GM23338 (cell line): Measurements from ENCODE around the gene CNTNAP2. TPM values are rescaled to one million over a fixed set of nuclear protein-coding genes. Genes with fewer than 3 reads are reported as not detected.

Experiments
- ATAC-seq: fragments of 200-7000 bp; cut with Tn5 transposase; 3 replicates; pipeline ENCODE4 v1.9.1; 2020
- DNase-seq: peaks from one replicate; pipeline ENCODE4 v3.0.0-alpha.2; 2015; ENCODE audit warnings: low spot score
- H2AFZ ChIP-seq: fragments of 200-600 bp; sonication (generic); 2 replicates; pipeline ENCODE4 v1.8.0; 2016; ENCODE audit warnings: antibody characterized with exemption, mild to moderate bottlenecking, moderate library complexity
- H3F3A ChIP-seq: fragments of 200-600 bp; sonication (generic); replicated peaks from 2 replicates; pipeline ENCODE4 v1.8.0; 2017; ENCODE audit warnings: antibody characterized with exemption, mixed run types, low read depth
- H3K27ac ChIP-seq: fragments of 200-600 bp; sonication (generic); 2 replicates; pipeline ENCODE4 v1.6.1; 2016; ENCODE audit warnings: low read depth
- H3K27me3 ChIP-seq: fragments of 200-600 bp; sonication (generic); 2 replicates; pipeline ENCODE4 v1.8.0; 2016; ENCODE audit warnings: mild to moderate bottlenecking, mixed run types, moderate library complexity; ENCODE audit not compliant: insufficient read depth
- H3K36me3 ChIP-seq: fragments of 200-600 bp; sonication (generic); 2 replicates; pipeline ENCODE4 v1.8.0; 2016; ENCODE audit warnings: mild to moderate bottlenecking; ENCODE audit not compliant: insufficient read depth
- H3K4me1 ChIP-seq: fragments of 200-600 bp; sonication (generic); 2 replicates; pipeline ENCODE4 v1.8.0; 2016; ENCODE audit warnings: mild to moderate bottlenecking, moderate library complexity; ENCODE audit not compliant: insufficient read depth
- H3K4me2 ChIP-seq: fragments of 200-600 bp; sonication (generic); 2 replicates; pipeline ENCODE4 v1.7.1; 2017; ENCODE audit warnings: mixed run types
- H3K4me3 ChIP-seq: fragments of 200-600 bp; sonication (generic); 2 replicates; pipeline ENCODE4 v1.6.1; 2016; ENCODE audit warnings: mixed run types
- H3K79me2 ChIP-seq: fragments of 200-600 bp; sonication (generic); replicated peaks from 2 replicates; pipeline ENCODE4 v1.8.0; 2017; ENCODE audit warnings: mild to moderate bottlenecking; ENCODE audit not compliant: insufficient read depth
- H3K9me2 ChIP-seq: fragments of 200-600 bp; sonication (generic); 2 replicates; pipeline ENCODE4 v1.8.0; 2017; ENCODE audit not compliant: insufficient read depth
- H4K20me1 ChIP-seq: fragments of 200-600 bp; sonication (generic); replicated peaks from 2 replicates; pipeline ENCODE4 v1.8.0; 2017; ENCODE audit warnings: mild to moderate bottlenecking; ENCODE audit not compliant: insufficient read depth
- H3K27ac Mint-ChIP-seq: 2 replicates; pipeline ENCODE4 v1.8.0; 2020; ENCODE audit warnings: inconsistent platforms, mild to moderate bottlenecking, moderate library complexity, mixed read lengths
- H3K27me3 Mint-ChIP-seq: 3 replicates; pipeline ENCODE4 v1.8.0; 2022; ENCODE audit warnings: low read depth, mild to moderate bottlenecking, moderate library complexity, mixed read lengths, inconsistent platforms; ENCODE audit not compliant: insufficient read depth, poor library complexity
- H3K36me3 Mint-ChIP-seq: 3 replicates; pipeline ENCODE4 v1.8.0; 2021; ENCODE audit warnings: low read depth, mild to moderate bottlenecking, inconsistent platforms, moderate library complexity, mixed read lengths
- H3K4me1 Mint-ChIP-seq: 3 replicates; pipeline ENCODE4 v1.8.0; 2020; ENCODE audit warnings: mild to moderate bottlenecking, inconsistent platforms, mixed read lengths
- H3K4me3 Mint-ChIP-seq: 3 replicates; pipeline ENCODE4 v1.8.0; 2021; ENCODE audit warnings: moderate library complexity, mild to moderate bottlenecking, inconsistent platforms, mixed read lengths
- H3K9me3 Mint-ChIP-seq: 3 replicates; pipeline ENCODE4 v1.8.0; 2020; ENCODE audit warnings: moderate library complexity, mild to moderate bottlenecking, inconsistent platforms, mixed read lengths
- EZH2 ChIP-seq: fragments of 200-600 bp; sonication (generic); IDR thresholded peaks from one replicate; pipeline ENCODE4 v1.8.0; 2017; ENCODE audit warnings: antibody characterized with exemption, mild to moderate bottlenecking, low read depth; ENCODE audit not compliant: unreplicated experiment
- NANOG ChIP-seq: IDR thresholded peaks from 2 replicates; pipeline ENCODE4 v1.6.1; 2016; ENCODE audit warnings: antibody characterized with exemption, borderline replicate concordance
- POLR2AphosphoS5 ChIP-seq: IDR thresholded peaks from 2 replicates; pipeline ENCODE4 v1.6.1; 2016; ENCODE audit warnings: antibody characterized with exemption, low read depth
- REST ChIP-seq: IDR thresholded peaks from one replicate; pipeline ENCODE4 v1.6.1; 2018; ENCODE audit warnings: antibody characterized with exemption; ENCODE audit not compliant: unreplicated experiment
- STAT1 ChIP-seq: IDR thresholded peaks from one replicate; pipeline ENCODE4 v1.6.1; 2016; ENCODE audit warnings: antibody characterized with exemption; ENCODE audit not compliant: unreplicated experiment
- ZNF114 ChIP-seq: fragments of 250-450 bp; sonication (Bioruptor Pico); IDR thresholded peaks from 2 replicates; pipeline ENCODE4 v1.5.0; 2020; ENCODE audit warnings: mild to moderate bottlenecking, moderate library complexity
- ZNF331 ChIP-seq: fragments of 250-450 bp; sonication (Bioruptor Pico); IDR thresholded peaks from 2 replicates; pipeline ENCODE4 v1.5.0; 2020; ENCODE audit warnings: low read depth, mild to moderate bottlenecking, moderate library complexity
- polyA plus RNA-seq: library from polyadenylated mRNA; unstranded; fragments of >200 nt; fragmentation: Nextera tagmentation; extraction: Ambion mirVana; gene quantifications from 2 replicates; pipeline ENCODE4 v1.2.1, GENCODE V29; 2016
- total RNA-seq: library from RNA; depleted of rRNA; stranded (reverse); fragments of >200 nt; shearing (Covaris generic); gene quantifications from 2 replicates; pipeline ENCODE4 v1.2.3, GENCODE V29; 2014
- TF ChIP-seq, protein P1 (sequence below): IDR thresholded peaks from 2 replicates; pipeline ENCODE4 v1.6.1; 2016; ENCODE audit warnings: antibody characterized with exemption
- TF ChIP-seq, protein P2 (sequence below), 2 experiments: fragments of 200-600 bp in 1 of 2; sonication (generic) in 1 of 2; conservative IDR thresholded peaks; 2 replicates each; pipeline versions ENCODE4 v1.5.1 to v1.6.1; 2016 to 2017; ENCODE audit warnings: antibody characterized with exemption in 2 of 2, low read depth in 2 of 2, mild to moderate bottlenecking in 2 of 2, moderate library complexity in 1 of 2
- TF ChIP-seq, protein P3 (sequence below): fragments of 250-450 bp; sonication (Bioruptor Pico); IDR thresholded peaks from 2 replicates; pipeline ENCODE4 v1.5.0; 2020; ENCODE audit warnings: mild to moderate bottlenecking, moderate library complexity

CNTNAP2 gene
- total and polyA plus RNA-seq, 2 experiments from 2014 or later, result 38.2 to 61.3 TPM

DNA sequence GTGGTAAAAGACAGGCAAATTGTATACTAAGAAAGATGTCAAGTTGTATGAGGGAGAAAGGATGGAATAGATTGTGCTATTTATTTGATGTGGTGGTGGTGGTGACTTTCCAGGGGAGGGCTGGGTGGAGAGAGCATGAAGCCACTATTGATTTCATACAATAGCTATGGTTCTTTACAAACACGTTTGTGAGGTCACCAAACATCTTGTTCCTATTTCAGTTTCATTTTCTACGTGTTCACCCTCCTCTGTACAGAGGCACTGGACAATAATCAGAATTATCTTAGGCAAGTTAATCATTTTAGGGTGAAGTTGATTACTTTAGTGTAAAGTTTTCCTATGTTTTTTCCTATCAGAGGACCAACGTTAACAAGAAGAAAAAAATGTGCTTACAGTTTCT is 10.3 kb upstream of the CNTNAP2 start (continued):
- TF ChIP-seq, protein P1, sequence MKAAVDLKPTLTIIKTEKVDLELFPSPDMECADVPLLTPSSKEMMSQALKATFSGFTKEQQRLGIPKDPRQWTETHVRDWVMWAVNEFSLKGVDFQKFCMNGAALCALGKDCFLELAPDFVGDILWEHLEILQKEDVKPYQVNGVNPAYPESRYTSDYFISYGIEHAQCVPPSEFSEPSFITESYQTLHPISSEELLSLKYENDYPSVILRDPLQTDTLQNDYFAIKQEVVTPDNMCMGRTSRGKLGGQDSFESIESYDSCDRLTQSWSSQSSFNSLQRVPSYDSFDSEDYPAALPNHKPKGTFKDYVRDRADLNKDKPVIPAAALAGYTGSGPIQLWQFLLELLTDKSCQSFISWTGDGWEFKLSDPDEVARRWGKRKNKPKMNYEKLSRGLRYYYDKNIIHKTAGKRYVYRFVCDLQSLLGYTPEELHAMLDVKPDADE, result no peak
- no peak for TF ChIP-seq NANOG
- TF ChIP-seq ZNF331, result no peak
- TF ChIP-seq, protein P2, sequence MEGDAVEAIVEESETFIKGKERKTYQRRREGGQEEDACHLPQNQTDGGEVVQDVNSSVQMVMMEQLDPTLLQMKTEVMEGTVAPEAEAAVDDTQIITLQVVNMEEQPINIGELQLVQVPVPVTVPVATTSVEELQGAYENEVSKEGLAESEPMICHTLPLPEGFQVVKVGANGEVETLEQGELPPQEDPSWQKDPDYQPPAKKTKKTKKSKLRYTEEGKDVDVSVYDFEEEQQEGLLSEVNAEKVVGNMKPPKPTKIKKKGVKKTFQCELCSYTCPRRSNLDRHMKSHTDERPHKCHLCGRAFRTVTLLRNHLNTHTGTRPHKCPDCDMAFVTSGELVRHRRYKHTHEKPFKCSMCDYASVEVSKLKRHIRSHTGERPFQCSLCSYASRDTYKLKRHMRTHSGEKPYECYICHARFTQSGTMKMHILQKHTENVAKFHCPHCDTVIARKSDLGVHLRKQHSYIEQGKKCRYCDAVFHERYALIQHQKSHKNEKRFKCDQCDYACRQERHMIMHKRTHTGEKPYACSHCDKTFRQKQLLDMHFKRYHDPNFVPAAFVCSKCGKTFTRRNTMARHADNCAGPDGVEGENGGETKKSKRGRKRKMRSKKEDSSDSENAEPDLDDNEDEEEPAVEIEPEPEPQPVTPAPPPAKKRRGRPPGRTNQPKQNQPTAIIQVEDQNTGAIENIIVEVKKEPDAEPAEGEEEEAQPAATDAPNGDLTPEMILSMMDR (conservative IDR thresholded peaks at IDR 0.05; ENCODE audit: low read depth in 2 of 2), result no peak
- no peak for TF ChIP-seq STAT1
- TF ChIP-seq ZNF114, result no peak
- TF ChIP-seq EZH2, result no peak

GRCh38 chr7:146112755-146113154 is 3.8 kb upstream of the CNTNAP2 start:
- Histone ChIP-seq H3F3A (no peaks in the 10 kb centered on the region), H3K9me2 (no peaks in the 10 kb centered on the region), H3K27ac (no peak overlapping the region), H2AFZ (no peak overlapping the region), H3K79me2 (no peaks in the 10 kb centered on the region), H3K4me3 (no peak overlapping the region), H3K27me3 (peaks cover 14% of the 10 kb centered on the region), H3K4me2 (no peak overlapping the region), H3K36me3 (0 out of 2 replicates have a peak, but pooled peaks cover 7% of the 10 kb centered on the region), H3K4me1 (peaks cover 6% of the 10 kb centered on the region), H4K20me1 (no peaks in the 10 kb centered on the region)
- ATAC-seq (no peak), DNase-seq (no peak)
- no peak overlapping the region for H3K4me3 Mint-ChIP-seq
- peaks cover 12% of the 10 kb centered on the region; the same call in 2 of the 3 replicates for H3K9me3 Mint-ChIP-seq
- H3K36me3 Mint-ChIP-seq, result no peaks in the 10 kb centered on the region
- H3K4me1 Mint-ChIP-seq, result peaks cover 15% of the 10 kb centered on the region
- H3K27me3 Mint-ChIP-seq, result peaks cover 19% of the 10 kb centered on the region
- H3K27ac Mint-ChIP-seq, result no peak overlapping the region
- TF ChIP-seq, protein P3, sequence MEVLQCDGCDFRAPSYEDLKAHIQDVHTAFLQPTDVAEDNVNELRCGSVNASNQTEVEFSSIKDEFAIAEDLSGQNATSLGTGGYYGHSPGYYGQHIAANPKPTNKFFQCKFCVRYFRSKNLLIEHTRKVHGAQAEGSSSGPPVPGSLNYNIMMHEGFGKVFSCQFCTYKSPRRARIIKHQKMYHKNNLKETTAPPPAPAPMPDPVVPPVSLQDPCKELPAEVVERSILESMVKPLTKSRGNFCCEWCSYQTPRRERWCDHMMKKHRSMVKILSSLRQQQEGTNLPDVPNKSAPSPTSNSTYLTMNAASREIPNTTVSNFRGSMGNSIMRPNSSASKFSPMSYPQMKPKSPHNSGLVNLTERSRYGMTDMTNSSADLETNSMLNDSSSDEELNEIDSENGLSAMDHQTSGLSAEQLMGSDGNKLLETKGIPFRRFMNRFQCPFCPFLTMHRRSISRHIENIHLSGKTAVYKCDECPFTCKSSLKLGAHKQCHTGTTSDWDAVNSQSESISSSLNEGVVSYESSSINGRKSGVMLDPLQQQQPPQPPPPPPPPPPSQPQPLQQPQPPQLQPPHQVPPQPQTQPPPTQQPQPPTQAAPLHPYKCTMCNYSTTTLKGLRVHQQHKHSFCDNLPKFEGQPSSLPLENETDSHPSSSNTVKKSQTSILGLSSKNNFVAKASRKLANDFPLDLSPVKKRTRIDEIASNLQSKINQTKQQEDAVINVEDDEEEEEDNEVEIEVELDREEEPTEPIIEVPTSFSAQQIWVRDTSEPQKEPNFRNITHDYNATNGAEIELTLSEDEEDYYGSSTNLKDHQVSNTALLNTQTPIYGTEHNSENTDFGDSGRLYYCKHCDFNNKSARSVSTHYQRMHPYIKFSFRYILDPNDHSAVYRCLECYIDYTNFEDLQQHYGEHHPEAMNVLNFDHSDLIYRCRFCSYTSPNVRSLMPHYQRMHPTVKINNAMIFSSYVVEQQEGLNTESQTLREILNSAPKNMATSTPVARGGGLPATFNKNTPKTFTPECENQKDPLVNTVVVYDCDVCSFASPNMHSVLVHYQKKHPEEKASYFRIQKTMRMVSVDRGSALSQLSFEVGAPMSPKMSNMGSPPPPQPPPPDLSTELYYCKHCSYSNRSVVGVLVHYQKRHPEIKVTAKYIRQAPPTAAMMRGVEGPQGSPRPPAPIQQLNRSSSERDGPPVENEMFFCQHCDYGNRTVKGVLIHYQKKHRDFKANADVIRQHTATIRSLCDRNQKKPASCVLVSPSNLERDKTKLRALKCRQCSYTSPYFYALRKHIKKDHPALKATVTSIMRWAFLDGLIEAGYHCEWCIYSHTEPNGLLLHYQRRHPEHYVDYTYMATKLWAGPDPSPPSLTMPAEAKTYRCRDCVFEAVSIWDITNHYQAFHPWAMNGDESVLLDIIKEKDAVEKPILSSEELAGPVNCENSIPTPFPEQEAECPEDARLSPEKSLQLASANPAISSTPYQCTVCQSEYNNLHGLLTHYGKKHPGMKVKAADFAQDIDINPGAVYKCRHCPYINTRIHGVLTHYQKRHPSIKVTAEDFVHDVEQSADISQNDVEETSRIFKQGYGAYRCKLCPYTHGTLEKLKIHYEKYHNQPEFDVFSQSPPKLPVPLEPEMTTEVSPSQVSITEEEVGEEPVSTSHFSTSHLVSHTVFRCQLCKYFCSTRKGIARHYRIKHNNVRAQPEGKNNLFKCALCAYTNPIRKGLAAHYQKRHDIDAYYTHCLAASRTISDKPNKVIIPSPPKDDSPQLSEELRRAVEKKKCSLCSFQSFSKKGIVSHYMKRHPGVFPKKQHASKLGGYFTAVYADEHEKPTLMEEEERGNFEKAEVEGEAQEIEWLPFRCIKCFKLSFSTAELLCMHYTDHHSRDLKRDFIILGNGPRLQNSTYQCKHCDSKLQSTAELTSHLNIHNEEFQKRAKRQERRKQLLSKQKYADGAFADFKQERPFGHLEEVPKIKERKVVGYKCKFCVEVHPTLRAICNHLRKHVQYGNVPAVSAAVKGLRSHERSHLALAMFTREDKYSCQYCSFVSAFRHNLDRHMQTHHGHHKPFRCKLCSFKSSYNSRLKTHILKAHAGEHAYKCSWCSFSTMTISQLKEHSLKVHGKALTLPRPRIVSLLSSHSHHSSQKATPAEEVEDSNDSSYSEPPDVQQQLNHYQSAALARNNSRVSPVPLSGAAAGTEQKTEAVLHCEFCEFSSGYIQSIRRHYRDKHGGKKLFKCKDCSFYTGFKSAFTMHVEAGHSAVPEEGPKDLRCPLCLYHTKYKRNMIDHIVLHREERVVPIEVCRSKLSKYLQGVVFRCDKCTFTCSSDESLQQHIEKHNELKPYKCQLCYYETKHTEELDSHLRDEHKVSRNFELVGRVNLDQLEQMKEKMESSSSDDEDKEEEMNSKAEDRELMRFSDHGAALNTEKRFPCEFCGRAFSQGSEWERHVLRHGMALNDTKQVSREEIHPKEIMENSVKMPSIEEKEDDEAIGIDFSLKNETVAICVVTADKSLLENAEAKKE (CRISPR knock-in tag), result no peak
- TF ChIP-seq ZNF331, result no peak
- no peak for TF ChIP-seq ZNF114
- no peak for TF ChIP-seq POLR2AphosphoS5
- peak; percentile 22 for TF ChIP-seq REST
- no peak for TF ChIP-seq NANOG
- TF ChIP-seq, protein P2 (conservative IDR thresholded peaks at IDR 0.05; ENCODE audit: low read depth in 2 of 2), result no peak
